AG20443 (cell line): Measurements from ENCODE around the gene KAT7.

Source experiments
- DNase-seq: peaks from one replicate; pipeline ENCODE4 v3.0.0; 2012; ENCODE audit warnings: low spot score, mixed read lengths

KAT7 gene

GRCh38 chr17:49872754-49873377, 84.4 kb downstream of the KAT7 start:
- no peak for DNase-seq

- DNase-seq, result no peak
Measured at GRCh38 chr17:49873466-49873865, 85.0 kb downstream of the KAT7 start.

- no peak for DNase-seq
Measured at GRCh38 chr17:49873926-49874325, 85.4 kb downstream of the KAT7 start.

- DNase-seq, result no peak
Measured at GRCh38 chr17:49874911-49875310, 86.4 kb downstream of the KAT7 start.

- no peak for DNase-seq
Measured at GRCh38 chr17:49875685-49876084, 87.2 kb downstream of the KAT7 start.

- no peak for DNase-seq
Measured at GRCh38 chr17:49878931-49879904, 90.7 kb downstream of the KAT7 start.

GRCh38 chr17:49880291-49881053, 92.0 kb downstream of the KAT7 start:
- DNase-seq, result peak; percentile 96

- no peak for DNase-seq
Measured at GRCh38 chr17:49881054-49881402, 92.5 kb downstream of the KAT7 start.

- DNase-seq, result no peak
Measured at GRCh38 chr17:49882434-49882833, 94.0 kb downstream of the KAT7 start.
